H9 (cell line): Measurements from ENCODE around the gene HSPG2. TPM values are rescaled to one million over a fixed set of nuclear protein-coding genes. Genes with fewer than 3 reads are reported as not detected.

Experiments
- DNase-seq: peaks from one replicate; pipeline ENCODE4 v3.0.0-alpha.2; 2017
- H2AFZ ChIP-seq: one replicate; pipeline ENCODE4 v1.6.1; 2013; ENCODE audit warnings: mild to moderate bottlenecking, low read length, control low read depth, moderate library complexity
- H2AK5ac ChIP-seq: 2 replicates; pipeline ENCODE4 v1.6.1; 2013; ENCODE audit warnings: low read length, control low read depth, mixed read lengths; ENCODE audit not compliant: insufficient read length
- H2BK120ac ChIP-seq: one replicate; pipeline ENCODE4 v1.6.1; 2013; ENCODE audit warnings: low read depth, mild to moderate bottlenecking, low read length, control low read depth, inconsistent platforms; ENCODE audit not compliant: poor library complexity, severe bottlenecking
- H2BK12ac ChIP-seq: 2 replicates; pipeline ENCODE4 v1.6.1; 2013; ENCODE audit warnings: low read length, control low read depth, mixed read lengths, low read depth; ENCODE audit not compliant: insufficient read length
- H2BK15ac ChIP-seq: 2 replicates; pipeline ENCODE4 v1.6.1; 2013; ENCODE audit warnings: low read depth, low read length, control low read depth
- H2BK20ac ChIP-seq: one replicate; pipeline ENCODE4 v1.6.1; 2013; ENCODE audit warnings: low read depth, mild to moderate bottlenecking, low read length, control low read depth, inconsistent platforms; ENCODE audit not compliant: poor library complexity, severe bottlenecking
- H2BK5ac ChIP-seq: 2 replicates; pipeline ENCODE4 v1.6.1; 2013; ENCODE audit warnings: low read length, control low read depth, mixed read lengths; ENCODE audit not compliant: insufficient read length
- H3K14ac ChIP-seq: 2 replicates; pipeline ENCODE4 v1.6.1; 2013; ENCODE audit warnings: low read length, control low read depth; ENCODE audit not compliant: insufficient read depth
- H3K18ac ChIP-seq: 2 replicates; pipeline ENCODE4 v1.6.1; 2013; ENCODE audit warnings: low read depth, mild to moderate bottlenecking, mixed read lengths, low read length, control low read depth; ENCODE audit not compliant: insufficient read length
- H3K23ac ChIP-seq: 2 replicates; pipeline ENCODE4 v1.6.1; 2013; ENCODE audit warnings: low read length, control low read depth, mixed read lengths, low read depth; ENCODE audit not compliant: insufficient read length
- H3K23me2 ChIP-seq: 2 replicates; pipeline ENCODE4 v1.6.1; 2013; ENCODE audit warnings: low read depth, mild to moderate bottlenecking, mixed read lengths, low read length, control low read depth; ENCODE audit not compliant: insufficient read length, poor library complexity, severe bottlenecking
- H3K27ac ChIP-seq: 2 replicates; pipeline ENCODE4 v1.5.1; 2013; ENCODE audit warnings: low read length, control low read depth, mixed read lengths, low read depth; ENCODE audit not compliant: insufficient read length
- H3K27me3 ChIP-seq: 2 replicates; pipeline ENCODE4 v1.6.1; 2013; ENCODE audit warnings: low read length, control low read depth, inconsistent platforms; ENCODE audit not compliant: insufficient read depth
- H3K4ac ChIP-seq: 2 replicates; pipeline ENCODE4 v1.6.1; 2013; ENCODE audit warnings: low read depth, mild to moderate bottlenecking, control low read depth, inconsistent platforms, low read length, moderate library complexity
- H3K4me1 ChIP-seq: 2 replicates; pipeline ENCODE4 v1.6.1; 2013; ENCODE audit warnings: low read length, control low read depth, inconsistent platforms; ENCODE audit not compliant: insufficient read depth
- H3K4me2 ChIP-seq: 2 replicates; pipeline ENCODE4 v1.6.1; 2013; ENCODE audit warnings: low read length, control low read depth, mixed read lengths; ENCODE audit not compliant: insufficient read length, insufficient read depth
- H3K56ac ChIP-seq: 2 replicates; pipeline ENCODE4 v1.6.1; 2013; ENCODE audit warnings: low read depth, mild to moderate bottlenecking, mixed read lengths, low read length, control low read depth; ENCODE audit not compliant: insufficient read length
- H3K79me1 ChIP-seq: 2 replicates; pipeline ENCODE4 v1.6.1; 2013; ENCODE audit warnings: low read depth, mild to moderate bottlenecking, moderate library complexity, low read length, control low read depth, inconsistent platforms; ENCODE audit not compliant: insufficient read depth, poor library complexity, severe bottlenecking
- H3K79me2 ChIP-seq: 2 replicates; pipeline ENCODE4 v1.6.1; 2013; ENCODE audit warnings: low read length, control low read depth, inconsistent platforms; ENCODE audit not compliant: insufficient read depth
- H3K9ac ChIP-seq: 2 replicates; pipeline ENCODE4 v1.6.1; 2013; ENCODE audit warnings: low read length, control low read depth, mixed read lengths; ENCODE audit not compliant: insufficient read length; ENCODE audit errors: extremely low read depth
- H3K9me3 ChIP-seq: one replicate; pipeline ENCODE4 v1.6.1; 2013; ENCODE audit warnings: low read depth, low read length, inconsistent platforms; ENCODE audit not compliant: control insufficient read depth
- H3T11ph ChIP-seq: one replicate; pipeline ENCODE4 v1.6.1; 2013; ENCODE audit warnings: mild to moderate bottlenecking, low read length, control low read depth, inconsistent platforms
- H4K20me1 ChIP-seq: one replicate; pipeline ENCODE4 v1.6.1; 2013; ENCODE audit not compliant: control insufficient read depth, insufficient read length, insufficient read depth
- H4K5ac ChIP-seq: 2 replicates; pipeline ENCODE4 v1.6.1; 2013; ENCODE audit warnings: low read depth, mild to moderate bottlenecking, mixed read lengths, low read length, control low read depth; ENCODE audit not compliant: insufficient read length
- H4K8ac ChIP-seq: replicated peaks from 2 replicates; pipeline ENCODE4 v1.6.1; 2013; ENCODE audit warnings: low read length, control low read depth, mixed read lengths, low read depth; ENCODE audit not compliant: insufficient read length
- H4K91ac ChIP-seq: 2 replicates; pipeline ENCODE4 v1.6.1; 2013; ENCODE audit warnings: low read depth, mild to moderate bottlenecking, moderate library complexity, mixed read lengths, low read length, control low read depth; ENCODE audit not compliant: insufficient read length
- H3K27ac Mint-ChIP-seq, 3 experiments: 2 replicates in 2 of 3; 3 replicates in 1 of 3; pipeline ENCODE4 v1.8.0; 2020 to 2021; ENCODE audit warnings: mixed read lengths in 3 of 3, mild to moderate bottlenecking in 1 of 3, moderate library complexity in 1 of 3
- H3K27me3 Mint-ChIP-seq: 2 replicates; pipeline ENCODE4 v1.8.0; 2021; ENCODE audit warnings: low read depth, mild to moderate bottlenecking, moderate library complexity, mixed read lengths
- H3K36me3 Mint-ChIP-seq, 3 experiments: 2 replicates in 2 of 3; 3 replicates in 1 of 3; pipeline ENCODE4 v1.8.0; 2020 to 2021; ENCODE audit warnings: low read depth in 3 of 3, mixed read lengths in 3 of 3; ENCODE audit not compliant: insufficient read depth in 1 of 3
- H3K4me1 Mint-ChIP-seq, 2 experiments: 2 replicates each; pipeline ENCODE4 v1.8.0; 2020; ENCODE audit warnings: mixed read lengths in 2 of 2
- H3K4me3 Mint-ChIP-seq, 2 experiments: 2 replicates in 1 of 2; 3 replicates in 1 of 2; pipeline ENCODE4 v1.8.0; 2020 to 2021; ENCODE audit warnings: mild to moderate bottlenecking in 2 of 2, mixed read lengths in 2 of 2, moderate library complexity in 1 of 2
- H3K9me3 Mint-ChIP-seq, 2 experiments: 2 replicates in 1 of 2; 3 replicates in 1 of 2; pipeline ENCODE4 v1.8.0; 2020; ENCODE audit warnings: mild to moderate bottlenecking in 2 of 2, mixed read lengths in 2 of 2, moderate library complexity in 1 of 2
- CTCF ChIP-seq: fragments of 200-600 bp; sonication (generic); conservative IDR thresholded peaks from 3 replicates; pipeline ENCODE4 v1.8.0; 2021; ENCODE audit warnings: antibody characterized with exemption, mild to moderate bottlenecking
- WGBS: extraction: QIAGEN DNeasy Blood & Tissue Kit; methylation state at CpG from one replicate; pipeline ENCODE4 v1.1.7; 2013; ENCODE audit warnings: missing lambda C conversion rate, low lambda C conversion rate, mixed read lengths; ENCODE audit not compliant: insufficient read length; ENCODE audit errors: extremely low coverage; 5-methylcytosine and 5-hydroxymethylcytosine counted together
- total RNA-seq: library from RNA; stranded (reverse); gene quantifications from 2 replicates; pipeline ENCODE4 v1.2.1, GENCODE V29; 2021

Gene HSPG2
- total RNA-seq, 1 experiment from 2014 or later: 90.0 TPM

GRCh38 chr1:21952786-21953520, 15.8 kb upstream of the HSPG2 start:
- H3K27ac Mint-ChIP-seq: peak overlapping the region in 1 of 3 experiments; percentile 70; a peak in 2 of 7 replicates
- H3K4me1 ChIP-seq: peaks cover 4% of the 10 kb centered on the region; the same call in 1 of the 2 replicates
- no peak for DNase-seq
- no peak overlapping the region for H4K5ac ChIP-seq
- H3K27ac ChIP-seq: no peak overlapping the region
- no peak overlapping the region for H3K23ac ChIP-seq
- H3K27me3 Mint-ChIP-seq: no peaks in the 10 kb centered on the region; the same call in 1 of the 2 replicates
- H2BK15ac ChIP-seq: no peak overlapping the region
- H3K14ac ChIP-seq: no peak overlapping the region
- H2AFZ ChIP-seq: no peak overlapping the region
- H3K18ac ChIP-seq: no peak overlapping the region
- no peak overlapping the region for H3K56ac ChIP-seq
- H3K4me1 Mint-ChIP-seq: peaks cover 28% of the 10 kb centered on the region in 2 experiments
- no peaks in the 10 kb centered on the region for H3K9me3 Mint-ChIP-seq
- H2BK12ac ChIP-seq: no peak overlapping the region
- H3K79me1 ChIP-seq: no peaks in the 10 kb centered on the region
- no peak overlapping the region for H2BK120ac ChIP-seq
- WGBS: no CpG with 5 or more reads among the region's 6 CpGs
- no peaks in the 10 kb centered on the region for H3K36me3 Mint-ChIP-seq
- no peaks in the 10 kb centered on the region for H3K23me2 ChIP-seq
- no peak overlapping the region for H3K4me2 ChIP-seq
- no peaks in the 10 kb centered on the region for H4K20me1 ChIP-seq
- H3K9ac ChIP-seq: no peak overlapping the region
- H2AK5ac ChIP-seq: no peak overlapping the region
- H3K79me2 ChIP-seq: no peaks in the 10 kb centered on the region
- H3T11ph ChIP-seq: no peak overlapping the region
- H2BK5ac ChIP-seq: no peak overlapping the region
- H3K4ac ChIP-seq: no peak overlapping the region
- no peak overlapping the region for H3K4me3 Mint-ChIP-seq
- H4K91ac ChIP-seq: no peak overlapping the region
- no peak overlapping the region for H2BK20ac ChIP-seq
- peak; percentile 50 for TF ChIP-seq CTCF
- no peak overlapping the region for H4K8ac ChIP-seq
- H3K27me3 ChIP-seq: no peaks in the 10 kb centered on the region
- no peaks in the 10 kb centered on the region for H3K9me3 ChIP-seq
